GM18505 (cell line): Measurements from ENCODE around the gene ARHGAP18.
"Not testable (repeated sequence)": the region's sequence is repeated elsewhere in the genome, so short reads cannot be mapped to it uniquely, and the experiment has no call there.

Source experiments
- ATAC-seq: cut with Tn5 transposase; IDR thresholded peaks from one replicate; pipeline ENCODE4 v1.9.1; 2021; ENCODE audit not compliant: unreplicated experiment
- POLR2A ChIP-seq: IDR thresholded peaks from 4 replicates; pipeline ENCODE4 v1.6.1; 2011; ENCODE audit warnings: borderline replicate concordance; ENCODE audit not compliant: insufficient read depth, insufficient read length; ENCODE audit errors: extremely low read depth

The ARHGAP18 gene

GRCh38 chr6:129598244-129599187, 111.5 kb downstream of the ARHGAP18 start:
- ATAC-seq = no peak
- TF ChIP-seq POLR2A = no peak

GRCh38 chr6:129597023-129597713, 112.8 kb downstream of the ARHGAP18 start:
- TF ChIP-seq POLR2A = no peak

GRCh38 chr6:129596522-129596921, 113.5 kb downstream of the ARHGAP18 start:
- no peak for TF ChIP-seq POLR2A

More at GRCh38 chr6:129597023-129597713, 112.8 kb downstream of the ARHGAP18 start:
- ATAC-seq = peak; percentile 46

GRCh38 chr6:129593233-129593564, 116.8 kb downstream of the ARHGAP18 start:
- no peak for ATAC-seq
- TF ChIP-seq POLR2A = no peak

More at GRCh38 chr6:129596522-129596921, 113.5 kb downstream of the ARHGAP18 start:
- ATAC-seq = no peak

GRCh38 chr6:129592516-129593232, 117.3 kb downstream of the ARHGAP18 start:
- ATAC-seq = no peak
- TF ChIP-seq POLR2A = no peak

- ATAC-seq = no peak
- no peak for TF ChIP-seq POLR2A
Observed at GRCh38 chr6:129590408-129591022, 119.5 kb downstream of the ARHGAP18 start.

- no peak for TF ChIP-seq POLR2A
- ATAC-seq = no peak
Observed at GRCh38 chr6:129586815-129587214, 123.2 kb downstream of the ARHGAP18 start.

- no peak for TF ChIP-seq POLR2A
- no peak for ATAC-seq
Observed at GRCh38 chr6:129583866-129584265, 126.1 kb downstream of the ARHGAP18 start.

- TF ChIP-seq POLR2A = no peak
- ATAC-seq = no peak
Observed at GRCh38 chr6:129578315-129578714, 131.7 kb downstream of the ARHGAP18 start.

- ATAC-seq = no peak
- no peak for TF ChIP-seq POLR2A
Observed at GRCh38 chr6:129577691-129578090, 132.3 kb downstream of the ARHGAP18 start.

- no peak for TF ChIP-seq POLR2A
- ATAC-seq = no peak
Observed at GRCh38 chr6:129576456-129576855, 133.5 kb downstream of the ARHGAP18 start.

GRCh38 chr6:129575378-129576118, 134.4 kb downstream of the ARHGAP18 start:
- no peak for TF ChIP-seq POLR2A
- no peak for ATAC-seq

GRCh38 chr6:129574605-129575004, 135.4 kb downstream of the ARHGAP18 start:
- not testable (repeated sequence) for ATAC-seq

GRCh38 chr6:129570929-129571328, 139.0 kb downstream of the ARHGAP18 start:
- not testable (repeated sequence) for ATAC-seq
